GM18951 (cell line): Measurements from ENCODE around the gene ZNF639.
"Not testable (repeated sequence)": the region's sequence is repeated elsewhere in the genome, so short reads cannot be mapped to it uniquely, and the experiment has no call there.

Source experiments
- POLR2A ChIP-seq: IDR thresholded peaks from 4 replicates; pipeline ENCODE4 v1.6.1; 2011; ENCODE audit warnings: mild to moderate bottlenecking; ENCODE audit not compliant: insufficient read length, insufficient read depth; ENCODE audit errors: extremely low read depth
- in situ Hi-C: fragments of 300-500 bp; cut with MboI; formaldehyde crosslinking; loops from one replicate; pipeline ENCODE4 v1.12.0; 2022; ENCODE audit warnings: low sequenced_read_pairs, mixed read lengths, inconsistent platforms; ENCODE audit not compliant: unreplicated experiment

ZNF639 gene, protein sequence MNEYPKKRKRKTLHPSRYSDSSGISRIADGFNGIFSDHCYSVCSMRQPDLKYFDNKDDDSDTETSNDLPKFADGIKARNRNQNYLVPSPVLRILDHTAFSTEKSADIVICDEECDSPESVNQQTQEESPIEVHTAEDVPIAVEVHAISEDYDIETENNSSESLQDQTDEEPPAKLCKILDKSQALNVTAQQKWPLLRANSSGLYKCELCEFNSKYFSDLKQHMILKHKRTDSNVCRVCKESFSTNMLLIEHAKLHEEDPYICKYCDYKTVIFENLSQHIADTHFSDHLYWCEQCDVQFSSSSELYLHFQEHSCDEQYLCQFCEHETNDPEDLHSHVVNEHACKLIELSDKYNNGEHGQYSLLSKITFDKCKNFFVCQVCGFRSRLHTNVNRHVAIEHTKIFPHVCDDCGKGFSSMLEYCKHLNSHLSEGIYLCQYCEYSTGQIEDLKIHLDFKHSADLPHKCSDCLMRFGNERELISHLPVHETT

DNA sequence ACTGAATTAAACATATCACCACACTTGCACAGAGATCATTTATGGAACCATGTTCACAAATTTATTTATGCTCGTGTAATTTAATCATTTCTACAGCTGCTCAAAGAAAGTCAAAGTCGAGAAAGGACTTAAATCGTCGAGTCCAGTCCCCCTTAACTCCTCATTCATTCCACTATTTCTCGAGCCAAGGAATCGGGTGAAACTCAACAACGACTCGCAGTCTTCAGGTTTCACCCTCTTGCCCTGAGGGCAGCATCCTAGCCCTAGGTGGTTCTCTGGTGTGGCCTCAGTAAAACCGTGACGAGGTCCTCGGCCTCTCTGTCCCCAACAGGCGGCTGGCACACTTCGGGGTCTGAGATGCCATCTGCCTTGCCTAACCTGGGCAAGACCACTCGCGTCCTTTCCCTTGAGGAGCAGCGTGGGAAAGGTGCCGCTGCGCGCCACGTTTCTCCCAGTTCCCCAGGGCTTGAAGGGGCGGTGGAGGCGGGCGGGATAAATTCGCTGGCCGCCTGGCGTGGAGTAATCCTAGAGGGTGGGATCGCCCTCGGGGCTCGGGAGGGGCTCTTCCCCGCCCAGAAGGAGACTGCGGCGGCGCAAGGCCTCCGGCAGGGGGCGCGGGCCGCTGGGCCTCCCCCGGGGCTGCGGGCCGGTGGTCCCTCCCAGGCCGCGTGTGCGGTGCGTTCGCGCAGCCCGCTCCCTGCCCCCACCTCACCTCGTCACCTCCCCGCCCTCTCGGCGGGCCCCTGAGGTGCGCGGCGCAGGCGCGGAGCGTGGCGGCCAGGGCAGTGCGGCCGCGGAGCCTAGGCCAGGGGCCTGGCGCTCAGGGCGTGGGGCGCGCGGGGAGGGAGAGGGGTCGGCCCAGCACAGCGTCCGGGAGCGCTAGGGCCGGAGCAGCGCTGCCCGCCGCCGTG is at the start of gene ZNF639:
TSS of gene ZNF639 (plus strand) at position 746 of the 911 bp plus-strand sequence. CDS start 5,263 bp downstream, outside the sequence.
- peak; percentile 78 for TF ChIP-seq POLR2A
- in situ Hi-C loops, result loop anchor here (25.0 kb wide), 1 partner anchor 885 kb away; no protein-coding TSS in a partner anchor

DNA sequence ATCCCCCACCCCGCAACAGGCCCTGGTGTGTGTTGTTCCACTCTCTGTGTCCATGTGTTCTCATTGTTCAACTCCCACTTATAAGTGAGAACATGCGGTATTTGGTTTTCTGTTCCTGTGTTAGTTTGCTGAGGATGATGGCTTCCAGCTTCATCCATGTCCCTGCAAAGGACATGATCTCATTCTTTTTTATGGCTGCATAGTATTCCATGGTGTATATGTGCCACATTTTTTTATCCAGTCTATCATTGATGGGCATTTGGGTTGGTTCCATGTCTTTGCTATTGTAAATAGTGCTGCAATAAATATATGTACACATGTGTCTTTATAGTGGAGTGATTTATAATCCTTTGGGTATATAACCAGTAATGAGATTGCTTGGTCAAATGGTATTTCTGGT is 48.4 kb upstream of the ZNF639 start:
- in situ Hi-C loops, result not testable (repeated sequence)

DNA sequence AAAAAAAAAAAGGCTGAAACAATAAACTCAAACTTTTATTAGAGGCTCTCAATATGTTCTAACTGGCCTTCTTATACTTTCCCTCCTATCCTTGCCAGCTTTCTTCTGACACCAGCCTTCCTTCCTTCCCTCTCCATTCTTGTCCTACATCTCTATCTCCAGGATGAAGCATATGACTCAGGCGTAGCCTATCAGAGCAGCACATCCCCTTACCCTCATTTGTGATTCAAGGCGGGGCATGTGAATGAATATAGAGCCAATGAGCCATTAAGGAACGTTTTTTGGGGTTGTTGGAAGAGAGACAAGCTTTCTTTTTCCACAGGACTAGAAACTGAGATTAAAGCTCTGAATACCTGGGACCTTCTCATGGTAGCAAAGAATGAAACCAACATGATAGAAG is 46.8 kb upstream of the ZNF639 start:
- in situ Hi-C loops, result no loop called here
- TF ChIP-seq POLR2A, result no peak

DNA sequence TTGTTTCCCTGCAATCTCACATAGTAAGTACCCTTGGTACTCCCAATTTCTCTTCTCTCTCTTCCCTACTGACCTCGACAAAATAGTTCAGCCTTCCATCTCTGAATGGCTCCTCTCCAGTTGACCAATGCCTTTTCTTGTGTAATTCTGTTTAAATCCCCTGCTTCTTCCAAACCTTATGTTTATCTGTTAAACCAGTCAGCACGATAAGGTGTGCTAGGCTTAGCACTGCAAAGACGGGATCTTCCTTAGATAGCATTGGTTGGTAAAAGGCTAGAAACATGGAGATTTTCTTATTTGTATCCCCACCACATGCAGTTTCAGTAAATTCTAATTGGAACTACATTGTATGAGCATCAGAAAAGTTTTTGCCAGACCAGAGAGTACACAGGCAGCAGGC is 46.1 kb upstream of the ZNF639 start:
- in situ Hi-C loops, result no loop called here
- TF ChIP-seq POLR2A, result no peak

DNA sequence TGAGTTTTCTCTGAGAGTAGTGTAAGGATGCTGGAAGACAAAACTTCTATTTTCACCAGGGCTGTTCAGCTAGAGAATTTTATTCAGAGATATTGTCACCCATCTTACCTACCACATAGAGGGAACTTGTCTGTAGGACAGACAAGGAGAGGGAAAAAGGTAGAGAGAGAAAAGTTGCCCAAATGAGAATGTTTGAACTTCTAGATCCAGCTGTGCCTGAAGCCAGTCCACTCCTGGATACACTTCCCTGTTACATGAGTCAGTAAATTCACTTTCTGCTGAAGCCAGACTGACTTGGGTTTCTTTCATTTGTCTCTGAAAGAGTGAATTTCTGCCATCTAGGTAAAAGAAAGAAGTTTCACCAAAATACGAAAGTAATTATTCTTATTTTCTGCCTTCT is 44.7 kb upstream of the ZNF639 start:
- no peak for TF ChIP-seq POLR2A
- in situ Hi-C loops, result no loop called here

DNA sequence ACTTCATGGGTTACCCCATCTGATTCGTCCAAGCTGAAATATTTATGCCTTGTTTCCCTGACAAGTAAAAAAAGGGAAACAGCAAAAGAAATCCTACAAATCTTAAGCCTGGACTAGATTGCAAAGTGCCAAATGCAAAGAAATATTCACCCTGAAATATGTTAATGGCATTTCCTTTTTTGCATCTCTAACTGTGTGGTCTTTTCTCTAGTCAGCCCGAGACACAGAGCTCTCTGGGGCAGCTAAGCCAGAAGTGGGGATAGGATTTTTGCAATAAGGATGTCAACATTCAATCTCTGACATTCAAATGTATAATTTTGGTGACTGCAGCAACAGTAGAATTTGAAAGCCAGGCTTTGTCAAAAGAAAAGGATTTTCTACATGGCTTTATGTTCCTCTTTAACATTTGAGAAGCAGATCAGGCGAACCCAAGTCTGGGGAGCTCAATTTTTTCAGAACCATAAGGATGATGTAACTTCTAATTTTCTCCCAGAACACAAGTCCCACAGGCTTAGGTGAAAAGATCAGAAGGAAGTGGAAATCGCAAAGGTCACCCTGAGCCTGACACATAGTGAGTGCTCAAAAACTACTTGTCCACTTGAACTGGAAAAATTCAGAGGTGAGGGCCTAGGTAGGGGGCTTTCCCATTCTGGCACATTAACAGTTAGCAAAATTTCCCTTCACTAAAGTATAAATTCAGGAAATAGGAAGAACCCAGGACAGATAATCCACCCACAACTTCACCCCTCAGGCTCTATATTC is 43.7 kb upstream of the ZNF639 start:
- TF ChIP-seq POLR2A, result no peak
- in situ Hi-C loops, result no loop called here

DNA sequence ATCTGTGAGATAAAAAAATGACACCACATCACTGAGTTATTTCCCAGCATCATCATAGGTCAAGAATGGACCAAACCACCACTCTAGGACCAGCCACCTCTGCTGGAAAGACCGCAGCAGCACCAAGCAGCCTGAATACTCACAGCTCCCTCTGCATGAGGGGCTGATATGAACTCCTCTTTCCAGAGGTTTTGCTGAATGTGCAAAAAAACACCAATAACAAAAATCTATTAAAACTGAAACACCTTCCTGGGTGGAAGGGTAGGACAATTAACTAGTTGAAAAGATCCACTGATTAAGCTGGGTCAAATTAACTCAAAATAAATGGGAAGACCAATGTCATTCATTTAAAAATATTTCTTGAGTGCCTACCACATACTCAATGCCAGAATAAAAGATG is 43.0 kb upstream of the ZNF639 start:
- TF ChIP-seq POLR2A, result no peak
- in situ Hi-C loops, result no loop called here

DNA sequence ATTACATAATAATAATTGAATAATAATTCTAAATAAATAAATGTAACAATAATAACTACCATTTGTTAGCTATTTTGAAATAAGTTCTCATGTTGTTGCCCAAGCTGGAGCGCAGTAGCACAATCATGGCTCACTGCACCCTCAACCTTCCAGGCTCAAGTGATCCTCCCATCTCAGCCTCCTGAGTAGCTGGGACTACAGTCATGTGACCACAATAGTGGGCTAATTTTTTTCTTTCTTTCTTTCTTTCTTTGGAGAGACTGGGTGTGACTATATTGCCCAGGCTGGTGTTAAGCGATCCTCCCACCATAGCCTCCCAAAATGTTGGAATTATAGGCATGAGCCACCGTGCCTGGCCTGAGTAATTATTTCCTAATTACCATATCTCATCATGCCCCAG is 41.0 kb upstream of the ZNF639 start:
- no peak for TF ChIP-seq POLR2A
- in situ Hi-C loops, result no loop called here

DNA sequence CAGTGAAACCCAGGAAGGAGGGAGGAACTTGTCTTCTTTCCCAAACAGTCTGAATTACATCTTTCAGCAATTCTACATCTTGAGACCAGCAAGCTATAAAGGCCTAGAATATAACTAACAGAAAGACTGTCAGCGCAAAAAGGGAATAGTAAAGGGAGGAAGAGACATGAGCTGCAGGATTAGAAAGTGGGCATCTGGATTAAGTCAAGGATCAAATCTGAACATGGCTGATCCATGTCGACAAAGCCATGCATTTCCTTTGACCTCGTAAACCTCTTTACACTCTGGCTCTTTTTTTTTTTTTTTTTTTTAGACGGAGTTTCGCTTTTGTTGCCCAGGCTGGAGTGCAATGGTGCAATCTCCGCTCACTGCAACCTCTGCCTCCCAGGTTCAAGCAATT is 36.5 kb upstream of the ZNF639 start:
- in situ Hi-C loops, result no loop called here
- no peak for TF ChIP-seq POLR2A

DNA sequence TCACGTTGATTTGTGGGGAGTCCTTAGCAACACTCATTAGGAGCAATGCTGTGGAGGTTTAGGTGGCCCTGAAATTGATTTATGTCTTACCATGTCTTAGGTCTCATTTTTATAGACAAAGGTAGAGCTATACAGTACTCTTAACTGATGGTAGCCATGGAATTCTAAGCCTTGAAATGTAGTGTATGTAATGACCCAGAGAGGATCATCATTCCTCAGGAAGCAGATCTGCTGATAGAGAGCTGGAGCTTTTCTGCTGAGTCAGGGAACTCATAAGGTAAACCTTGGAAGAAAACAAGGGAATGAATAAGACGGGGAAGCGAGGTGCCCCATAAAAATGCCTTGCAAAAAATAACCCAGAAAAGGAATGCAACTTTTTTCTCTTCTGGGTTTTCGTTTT is 34.0 kb upstream of the ZNF639 start:
- no peak for TF ChIP-seq POLR2A
- in situ Hi-C loops, result no loop called here

DNA sequence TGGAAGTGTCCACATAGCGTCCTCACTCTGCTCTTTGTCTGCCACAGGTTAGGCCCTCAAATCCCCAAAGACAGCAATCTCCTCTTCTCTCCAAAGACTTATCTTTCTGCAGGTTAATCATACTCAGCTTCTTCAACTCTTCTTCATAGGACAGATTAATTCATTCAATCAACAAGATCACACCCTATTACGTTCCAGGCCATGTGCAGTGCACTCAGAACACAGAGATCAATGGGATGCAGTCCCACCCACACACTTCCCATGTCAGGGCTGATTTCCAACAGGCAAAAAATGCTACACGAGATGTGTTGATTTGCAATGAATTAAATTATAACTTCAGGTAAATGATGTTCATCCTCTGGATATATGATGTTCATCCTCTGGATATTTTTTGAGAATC is 33.5 kb upstream of the ZNF639 start:
- in situ Hi-C loops, result no loop called here
- no peak for TF ChIP-seq POLR2A

DNA sequence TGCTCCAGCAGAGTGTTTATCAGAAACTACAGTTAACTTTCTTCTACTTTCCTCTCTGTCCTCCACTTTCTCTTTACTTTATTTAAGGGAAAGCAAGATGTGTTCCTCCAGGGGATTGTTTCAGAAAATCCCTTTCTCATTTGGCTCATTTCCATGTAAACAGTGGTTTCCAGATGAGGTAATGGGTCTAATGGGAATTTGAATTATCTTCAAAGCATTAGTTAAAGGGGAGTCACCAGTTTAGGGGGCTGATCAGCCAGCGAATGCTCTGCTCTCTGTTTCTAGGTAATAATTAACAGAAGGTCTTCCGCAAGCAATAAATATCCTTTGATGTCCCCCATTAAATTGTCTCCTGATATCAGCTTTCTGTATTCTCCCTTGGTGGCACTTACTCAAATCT is 30.4 kb upstream of the ZNF639 start:
- in situ Hi-C loops, result no loop called here
- no peak for TF ChIP-seq POLR2A

DNA sequence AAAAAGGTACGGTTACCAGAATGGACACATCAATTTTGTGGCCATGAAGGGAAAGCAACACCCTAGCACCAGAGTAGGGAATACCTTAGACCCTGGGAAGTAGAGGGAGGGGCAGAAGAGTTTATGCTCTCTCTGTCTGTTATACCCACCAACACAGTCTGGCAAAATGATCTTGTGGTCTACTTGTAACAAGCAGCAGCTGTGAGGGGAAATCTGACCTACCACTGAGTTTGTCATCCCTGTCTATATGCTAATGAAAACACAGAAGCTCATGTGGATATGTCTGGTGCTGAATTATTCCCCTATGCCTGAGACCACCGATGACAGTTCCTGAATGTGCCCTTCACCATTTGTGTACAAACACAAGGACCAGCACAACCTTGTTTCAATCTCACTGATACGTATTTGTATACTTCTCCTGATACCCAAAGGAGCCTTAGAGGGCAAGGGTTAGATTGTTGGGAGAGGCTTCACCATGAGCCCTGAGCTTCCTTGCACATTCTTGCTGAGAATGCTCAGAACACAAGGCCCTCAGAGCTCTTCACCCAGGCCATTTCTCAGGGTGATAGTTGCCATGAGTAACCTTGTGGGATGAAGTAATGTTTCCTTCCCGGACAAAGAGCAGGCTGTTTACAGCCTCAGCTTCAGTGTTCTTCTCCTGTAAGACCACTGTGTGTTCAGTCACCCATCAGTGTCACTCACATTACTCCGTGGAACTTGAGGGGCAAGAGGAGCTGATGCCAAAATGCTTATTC is 24.7 kb upstream of the ZNF639 start:
- no peak for TF ChIP-seq POLR2A
- in situ Hi-C loops, result no loop called here

DNA sequence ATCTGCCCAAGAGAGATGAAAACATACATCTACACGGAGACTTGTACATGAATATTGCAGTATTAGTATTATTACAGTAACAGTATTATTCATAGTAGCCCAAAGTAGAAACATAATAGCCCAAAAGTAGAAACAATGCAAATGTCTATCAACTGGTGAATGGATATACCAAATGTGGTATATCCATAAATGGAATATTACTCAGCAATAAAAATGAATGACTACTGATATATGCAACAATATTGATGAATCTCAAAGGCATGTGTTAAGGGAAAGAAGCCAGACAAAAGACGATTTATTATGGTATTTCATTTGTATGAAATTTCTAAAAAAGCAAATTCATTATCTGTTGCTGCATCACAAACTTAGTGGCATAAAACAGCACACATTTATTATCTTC is 23.5 kb upstream of the ZNF639 start:
- in situ Hi-C loops, result no loop called here

More for the DNA sequence above, 23.5 kb upstream of the ZNF639 start:
- TF ChIP-seq POLR2A, result no peak
